ENCODE measurements around the gene DHX36. TPM values are rescaled to one million over a fixed set of nuclear protein-coding genes. Genes with fewer than 3 reads are reported as not detected.

The DHX36 gene, protein sequence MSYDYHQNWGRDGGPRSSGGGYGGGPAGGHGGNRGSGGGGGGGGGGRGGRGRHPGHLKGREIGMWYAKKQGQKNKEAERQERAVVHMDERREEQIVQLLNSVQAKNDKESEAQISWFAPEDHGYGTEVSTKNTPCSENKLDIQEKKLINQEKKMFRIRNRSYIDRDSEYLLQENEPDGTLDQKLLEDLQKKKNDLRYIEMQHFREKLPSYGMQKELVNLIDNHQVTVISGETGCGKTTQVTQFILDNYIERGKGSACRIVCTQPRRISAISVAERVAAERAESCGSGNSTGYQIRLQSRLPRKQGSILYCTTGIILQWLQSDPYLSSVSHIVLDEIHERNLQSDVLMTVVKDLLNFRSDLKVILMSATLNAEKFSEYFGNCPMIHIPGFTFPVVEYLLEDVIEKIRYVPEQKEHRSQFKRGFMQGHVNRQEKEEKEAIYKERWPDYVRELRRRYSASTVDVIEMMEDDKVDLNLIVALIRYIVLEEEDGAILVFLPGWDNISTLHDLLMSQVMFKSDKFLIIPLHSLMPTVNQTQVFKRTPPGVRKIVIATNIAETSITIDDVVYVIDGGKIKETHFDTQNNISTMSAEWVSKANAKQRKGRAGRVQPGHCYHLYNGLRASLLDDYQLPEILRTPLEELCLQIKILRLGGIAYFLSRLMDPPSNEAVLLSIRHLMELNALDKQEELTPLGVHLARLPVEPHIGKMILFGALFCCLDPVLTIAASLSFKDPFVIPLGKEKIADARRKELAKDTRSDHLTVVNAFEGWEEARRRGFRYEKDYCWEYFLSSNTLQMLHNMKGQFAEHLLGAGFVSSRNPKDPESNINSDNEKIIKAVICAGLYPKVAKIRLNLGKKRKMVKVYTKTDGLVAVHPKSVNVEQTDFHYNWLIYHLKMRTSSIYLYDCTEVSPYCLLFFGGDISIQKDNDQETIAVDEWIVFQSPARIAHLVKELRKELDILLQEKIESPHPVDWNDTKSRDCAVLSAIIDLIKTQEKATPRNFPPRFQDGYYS
- 35.1 and 47.7 TPM in 2 replicates for total RNA-seq

DNA sequence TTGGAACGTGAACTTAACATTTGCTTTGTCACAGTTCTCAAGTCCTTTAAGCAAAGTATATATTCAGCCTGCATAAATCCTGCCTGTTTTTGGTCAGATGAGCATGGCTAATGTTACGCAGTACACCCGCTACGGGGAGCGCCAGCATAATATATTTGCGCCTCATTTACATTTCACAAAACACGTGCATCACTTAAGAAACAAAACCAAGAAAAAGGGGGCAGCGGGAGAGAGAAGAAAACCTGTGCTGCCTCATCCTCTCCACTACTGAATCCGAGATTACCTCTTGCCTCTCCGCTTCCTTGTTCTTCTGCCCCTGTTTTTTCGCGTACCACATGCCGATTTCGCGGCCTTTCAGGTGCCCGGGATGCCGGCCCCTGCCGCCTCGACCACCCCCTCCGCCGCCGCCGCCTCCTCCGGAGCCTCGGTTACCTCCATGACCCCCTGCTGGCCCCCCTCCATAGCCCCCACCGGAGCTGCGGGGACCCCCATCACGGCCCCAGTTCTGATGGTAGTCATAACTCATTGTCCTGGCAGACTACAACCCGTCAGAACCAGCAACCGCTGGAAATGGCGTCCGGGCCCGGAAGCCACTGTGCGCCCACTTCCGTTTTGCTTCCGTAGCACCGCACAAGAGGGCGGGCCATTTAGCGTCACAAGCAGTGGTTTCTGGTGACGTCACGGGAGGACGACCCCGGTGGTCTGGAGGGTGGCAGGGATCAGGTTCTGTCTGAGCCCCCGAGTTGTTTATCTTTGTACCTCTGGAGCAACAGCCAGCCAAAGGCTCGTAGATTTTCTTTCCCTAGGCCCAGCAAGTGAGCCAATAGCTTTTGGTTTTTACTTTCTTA, at the start of gene DHX36:
DHX36 (minus strand) TSS at position 597 of the 848 bp plus-strand sequence; CDS start at position 526, 71 bp downstream.

Other genes starting within 250 kb of the DHX36 start
- 0.54 and 0.94 TPM in 2 replicates for gene ARHGEF26, start 203.1 kb downstream of the DHX36 start, total RNA-seq
- not detected in 2 replicates for gene GPR149, start 105.7 kb upstream of the DHX36 start, total RNA-seq